Hepatocyte (in vitro differentiated cells): ENCODE measurements around the gene OPRM1.

Experiments
- CTCF ChIP-seq: fragments of 200-600 bp; sonication (generic); IDR thresholded peaks from 2 replicates; pipeline ENCODE4 v1.5.1; 2016; ENCODE audit warnings: antibody characterized with exemption, mild to moderate bottlenecking; ENCODE audit not compliant: poor library complexity
- EZH2 ChIP-seq: fragments of 200-600 bp; sonication (generic); IDR thresholded peaks from 2 replicates; pipeline ENCODE4 v1.6.1; 2016; ENCODE audit warnings: antibody characterized with exemption, mild to moderate bottlenecking, borderline replicate concordance
- EZH2phosphoT487 ChIP-seq: fragments of 200-600 bp; sonication (generic); IDR thresholded peaks from one replicate; pipeline ENCODE4 v1.6.1; 2018; ENCODE audit warnings: antibody characterized with exemption, mild to moderate bottlenecking, low read depth, moderate library complexity; ENCODE audit not compliant: unreplicated experiment, severe bottlenecking

GRCh38 chr6:154234019-154234772 lies 195.2 kb downstream of the OPRM1 start:
- no peak for TF ChIP-seq CTCF
- no peak for TF ChIP-seq EZH2
- TF ChIP-seq EZH2phosphoT487, result no peak
